Tibial artery (tissue), 4 donors: ENCODE data around the gene BACH1.

Experiments
- DNase-seq, 2 donors: peaks; one replicate each; pipeline ENCODE4 v3.0.0-alpha.2; 2019
- H3K27ac ChIP-seq, 2 donors: fragments of 200-600 bp; sonication (generic) in 1 of 2; 1 replicate in 1 of 2; 2 replicates in 1 of 2; pipeline ENCODE4 v1.5.1; 2018 to 2019; ENCODE audit warnings: mild to moderate bottlenecking in 1 of 2
- H3K27me3 ChIP-seq, 2 donors: fragments of 200-600 bp; sonication (generic) in 1 of 2; one replicate each; pipeline versions ENCODE4 v1.5.1 to v1.6.0; 2016 to 2019
- H3K36me3 ChIP-seq, 3 donors: fragments of 200-600 bp; sonication (generic) in 2 of 3; one replicate each; pipeline ENCODE4 v1.5.1; 2016 to 2019; ENCODE audit warnings: mild to moderate bottlenecking in 2 of 3
- H3K4me1 ChIP-seq, 4 donors: fragments of 200-600 bp; sonication (generic) in 2 of 4; 1 replicate in 3 of 4; 2 replicates in 1 of 4; pipeline ENCODE4 v1.5.1; 2016 to 2019
- H3K4me3 ChIP-seq, 2 donors: fragments of 200-600 bp; sonication (generic) in 1 of 2; 1 replicate in 1 of 2; 2 replicates in 1 of 2; pipeline ENCODE4 v1.5.1; 2018 to 2019; ENCODE audit warnings: mild to moderate bottlenecking in 2 of 2
- H3K9me3 ChIP-seq, 3 donors: fragments of 200-600 bp; sonication (generic) in 1 of 3; one replicate each; pipeline ENCODE4 v1.5.1; 2016 to 2019
- intact Hi-C: fragments of 100-400 bp; cut with DNase I; formaldehyde crosslinking; loops from one replicate; pipeline ENCODE4 v1.15.0; 2023; ENCODE audit warnings: low total_unique reads
- TF ChIP-seq, protein P1 (sequence below), 2 experiments: fragments of 200-600 bp in 1 of 2; fragments of 450-650 bp in 1 of 2; IDR thresholded peaks; one replicate each; pipeline ENCODE4 v1.5.1; 2017 to 2019; ENCODE audit warnings: antibody characterized with exemption in 2 of 2, mild to moderate bottlenecking in 1 of 2, moderate library complexity in 1 of 2

The BACH1 gene

DNA sequence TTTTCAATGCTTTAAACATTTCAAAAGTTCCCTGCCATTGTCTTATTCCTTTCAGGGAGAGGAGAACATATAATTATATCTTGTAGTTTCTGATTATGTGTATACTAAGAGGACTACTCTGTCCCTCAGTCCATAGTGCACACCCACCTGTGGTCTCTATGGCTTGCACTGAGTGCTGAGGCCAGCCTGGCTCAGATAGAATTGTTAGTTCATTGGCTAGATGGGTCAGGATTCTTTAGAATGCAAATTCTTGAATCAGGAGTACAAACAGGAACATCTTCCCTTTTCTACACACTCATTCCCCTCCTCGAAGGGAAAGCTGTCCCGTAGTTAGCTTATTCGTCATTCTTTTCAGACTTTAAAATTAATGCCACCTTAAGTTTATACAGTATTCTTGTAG lies 8.2 kb downstream of the BACH1 start:
- TF ChIP-seq, protein P1, sequence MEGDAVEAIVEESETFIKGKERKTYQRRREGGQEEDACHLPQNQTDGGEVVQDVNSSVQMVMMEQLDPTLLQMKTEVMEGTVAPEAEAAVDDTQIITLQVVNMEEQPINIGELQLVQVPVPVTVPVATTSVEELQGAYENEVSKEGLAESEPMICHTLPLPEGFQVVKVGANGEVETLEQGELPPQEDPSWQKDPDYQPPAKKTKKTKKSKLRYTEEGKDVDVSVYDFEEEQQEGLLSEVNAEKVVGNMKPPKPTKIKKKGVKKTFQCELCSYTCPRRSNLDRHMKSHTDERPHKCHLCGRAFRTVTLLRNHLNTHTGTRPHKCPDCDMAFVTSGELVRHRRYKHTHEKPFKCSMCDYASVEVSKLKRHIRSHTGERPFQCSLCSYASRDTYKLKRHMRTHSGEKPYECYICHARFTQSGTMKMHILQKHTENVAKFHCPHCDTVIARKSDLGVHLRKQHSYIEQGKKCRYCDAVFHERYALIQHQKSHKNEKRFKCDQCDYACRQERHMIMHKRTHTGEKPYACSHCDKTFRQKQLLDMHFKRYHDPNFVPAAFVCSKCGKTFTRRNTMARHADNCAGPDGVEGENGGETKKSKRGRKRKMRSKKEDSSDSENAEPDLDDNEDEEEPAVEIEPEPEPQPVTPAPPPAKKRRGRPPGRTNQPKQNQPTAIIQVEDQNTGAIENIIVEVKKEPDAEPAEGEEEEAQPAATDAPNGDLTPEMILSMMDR (IDR thresholded peaks at IDR 0.05) = no peak
- Histone ChIP-seq H3K9me3 (no peaks in the 10 kb centered on the region), H3K4me3 (no peak overlapping the region), H3K27me3 (no peaks in the 10 kb centered on the region), H3K4me1 (peaks cover 0 to 75% (median 19%) of the 10 kb centered on the region in 4 donors), H3K36me3 (no peaks in the 10 kb centered on the region), H3K27ac (no peak overlapping the region)
- DNase-seq = no peak
- intact Hi-C loops = no loop called here

- Histone ChIP-seq H3K27me3 (no peaks in the 10 kb centered on the region), H3K36me3 (no peaks in the 10 kb centered on the region), H3K9me3 (no peaks in the 10 kb centered on the region), H3K4me1 (peaks cover 0 to 65% (median 13%) of the 10 kb centered on the region in 4 donors), H3K27ac (no peak overlapping the region), H3K4me3 (no peak overlapping the region)
- TF ChIP-seq, protein P1 (IDR thresholded peaks at IDR 0.05) = no peak
- no peak for DNase-seq
- intact Hi-C loops = no loop called here
Observed at GRCh38 chr21:29307718-29308455, 9.2 kb downstream of the BACH1 start.

- intact Hi-C loops = no loop called here
- Histone ChIP-seq H3K9me3 (no peaks in the 10 kb centered on the region), H3K27me3 (no peaks in the 10 kb centered on the region), H3K36me3 (no peaks in the 10 kb centered on the region), H3K4me1 (peaks cover 0 to 61% (median 13%) of the 10 kb centered on the region in 4 donors), H3K27ac (no peak overlapping the region), H3K4me3 (no peak overlapping the region)
- no peak for DNase-seq
- TF ChIP-seq, protein P1 (IDR thresholded peaks at IDR 0.05) = no peak
Observed at GRCh38 chr21:29308456-29308783, 9.7 kb downstream of the BACH1 start.

DNA sequence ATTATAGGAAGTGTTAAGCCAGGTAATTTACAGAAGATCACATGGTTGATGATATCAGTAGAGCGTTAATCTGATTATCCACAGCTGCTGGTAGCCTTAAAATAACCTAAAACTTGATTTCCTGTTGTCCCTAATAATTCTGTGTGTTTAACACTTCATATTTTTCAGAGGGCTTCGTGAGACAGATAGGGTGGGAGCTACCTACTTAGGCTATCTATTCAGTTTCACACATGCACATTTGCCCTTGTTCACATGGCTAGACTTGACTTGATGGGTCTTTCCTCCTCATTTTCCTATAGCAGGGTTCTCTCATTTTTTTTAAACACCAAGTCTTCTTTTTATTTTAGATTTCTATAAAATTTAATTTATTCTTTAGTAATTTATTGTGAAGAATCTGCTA lies 11.0 kb downstream of the BACH1 start:
- DNase-seq = no peak
- Histone ChIP-seq H3K9me3 (no peaks in the 10 kb centered on the region), H3K36me3 (no peaks in the 10 kb centered on the region), H3K27ac (no peak overlapping the region), H3K4me3 (no peak overlapping the region), H3K27me3 (no peaks in the 10 kb centered on the region), H3K4me1 (peaks cover 0 to 61% (median 10%) of the 10 kb centered on the region in 4 donors)
- intact Hi-C loops = no loop called here
- TF ChIP-seq, protein P1 (IDR thresholded peaks at IDR 0.05) = no peak

DNA sequence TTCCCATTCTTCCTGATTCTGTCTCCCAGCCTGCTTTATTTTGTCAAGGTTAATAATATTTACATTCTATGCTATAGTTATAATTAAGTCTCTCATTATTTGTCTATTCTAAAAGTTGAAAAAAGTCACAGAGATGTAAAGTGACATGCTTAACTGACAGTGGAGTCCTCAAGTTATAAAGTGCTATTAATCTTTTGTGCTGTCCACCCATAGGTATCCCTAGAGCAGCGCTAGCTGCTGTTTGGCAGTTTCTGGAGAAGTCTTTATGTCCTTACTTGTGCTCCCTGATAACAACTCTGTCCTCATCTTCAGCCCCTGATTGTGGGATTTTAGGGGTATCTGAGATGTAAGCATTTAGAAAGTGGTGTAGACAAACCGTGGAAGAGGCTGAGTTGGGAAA lies 13.1 kb downstream of the BACH1 start:
- intact Hi-C loops = no loop called here
- Histone ChIP-seq H3K4me1 (peaks cover 0 to 60% (median 17%) of the 10 kb centered on the region in 4 donors), H3K4me3 (no peak overlapping the region), H3K9me3 (no peaks in the 10 kb centered on the region), H3K36me3 (no peaks in the 10 kb centered on the region), H3K27me3 (no peaks in the 10 kb centered on the region), H3K27ac (no peak overlapping the region)
- TF ChIP-seq, protein P1 (IDR thresholded peaks at IDR 0.05) = no peak
- no peak for DNase-seq
